Mesodermal cell (in vitro differentiated cells): Measurements from ENCODE around the gene HOXC9.
"Not testable (repeated sequence)": the region's sequence is repeated elsewhere in the genome, so short reads cannot be mapped to it uniquely, and the experiment has no call there.

Experiments
- H3K27ac ChIP-seq: 2 replicates; pipeline ENCODE4 v1.7.0; 2013; ENCODE audit warnings: mild to moderate bottlenecking, low read depth, low read length, moderate library complexity; ENCODE audit not compliant: severe bottlenecking
- H3K36me3 ChIP-seq: 2 replicates; pipeline ENCODE4 v1.7.1; 2013; ENCODE audit warnings: mild to moderate bottlenecking, low read length, moderate library complexity; ENCODE audit not compliant: control insufficient read depth, insufficient read depth
- H3K4me1 ChIP-seq: one replicate; pipeline ENCODE4 v1.7.1; 2013; ENCODE audit warnings: mild to moderate bottlenecking, low read length; ENCODE audit not compliant: insufficient read depth, control insufficient read depth, poor library complexity, severe bottlenecking
- H3K4me3 ChIP-seq: 2 replicates; pipeline ENCODE4 v1.7.0; 2013; ENCODE audit warnings: low read length, control low read depth, mild to moderate bottlenecking; ENCODE audit not compliant: insufficient read depth, poor library complexity, severe bottlenecking; ENCODE audit errors: extremely low read depth
- H3K9me3 ChIP-seq: 2 replicates; pipeline ENCODE4 v1.7.1; 2013; ENCODE audit warnings: mild to moderate bottlenecking, low read length, moderate library complexity; ENCODE audit not compliant: control insufficient read depth
- WGBS, 2 experiments: methylation state at CpG; one replicate each; pipeline ENCODE4 v1.1.5; 2013; ENCODE audit warnings: missing lambda C conversion rate in 2 of 2; ENCODE audit not compliant: insufficient coverage in 2 of 2; 5-methylcytosine and 5-hydroxymethylcytosine counted together

HOXC9 gene

DNA sequence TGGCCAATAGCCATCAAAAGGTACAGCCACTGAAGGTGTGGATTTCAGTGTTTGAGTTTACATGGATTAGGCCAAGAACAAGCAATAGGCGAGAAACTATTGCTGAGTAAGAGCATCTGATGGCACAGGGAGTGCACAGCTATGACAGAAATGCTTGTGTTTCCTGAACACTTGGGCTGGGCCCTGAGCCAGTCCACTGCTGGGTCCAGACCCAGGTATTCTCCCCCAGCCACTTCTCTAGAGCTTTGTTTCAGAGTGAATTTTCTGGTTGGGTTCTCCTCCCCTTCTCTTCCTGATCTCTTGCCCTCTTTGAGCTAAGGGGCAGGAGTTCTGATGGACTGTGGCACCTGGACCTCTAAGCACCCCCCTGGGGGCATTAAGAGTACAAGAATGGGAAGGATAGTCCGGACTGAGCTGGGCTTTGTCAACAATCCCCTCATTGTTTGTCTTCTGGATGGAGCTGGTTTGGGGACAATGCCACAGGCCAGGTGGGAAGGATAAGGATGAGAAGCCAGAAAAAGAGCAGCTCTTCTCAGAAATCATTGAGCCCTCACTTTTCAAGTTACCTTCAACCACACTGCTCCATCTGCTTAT is 41.2 kb downstream of the HOXC9 start:
- H3K9me3 ChIP-seq, result no peaks in the 10 kb centered on the region
- H3K36me3 ChIP-seq, result no peaks in the 10 kb centered on the region
- no peak overlapping the region for H3K27ac ChIP-seq
- H3K4me3 ChIP-seq, result no peak overlapping the region
- WGBS, 2 experiments, result 17 to 35% methylated on average over 2 of the region's 2 CpGs
- H3K4me1 ChIP-seq, result no peaks in the 10 kb centered on the region

DNA sequence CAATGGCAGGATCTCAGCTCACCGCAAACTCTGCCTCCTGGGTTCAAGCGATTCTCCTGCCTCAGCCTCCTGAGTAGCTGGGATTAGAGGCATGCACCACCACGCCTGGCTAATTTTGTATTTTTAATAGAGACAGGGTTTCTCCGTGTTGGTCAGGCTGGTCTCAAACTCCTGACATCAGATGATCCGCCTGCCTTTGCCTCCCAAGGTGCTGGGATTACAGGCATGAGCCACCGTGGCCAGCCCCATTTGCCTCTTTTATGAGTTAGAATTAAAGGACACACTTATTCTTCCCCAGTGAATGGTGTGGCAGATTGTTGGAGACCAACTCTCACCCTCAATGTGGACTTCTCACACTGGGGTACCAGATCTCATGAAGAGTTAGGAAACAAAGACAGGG is 42.1 kb downstream of the HOXC9 start:
- not testable (repeated sequence) for H3K27ac ChIP-seq, H3K9me3 ChIP-seq, H3K36me3 ChIP-seq, H3K4me1 ChIP-seq, H3K4me3 ChIP-seq
- 39 to 55% methylated on average over 3 to 4 of the region's 6 CpGs for WGBS, 2 experiments

DNA sequence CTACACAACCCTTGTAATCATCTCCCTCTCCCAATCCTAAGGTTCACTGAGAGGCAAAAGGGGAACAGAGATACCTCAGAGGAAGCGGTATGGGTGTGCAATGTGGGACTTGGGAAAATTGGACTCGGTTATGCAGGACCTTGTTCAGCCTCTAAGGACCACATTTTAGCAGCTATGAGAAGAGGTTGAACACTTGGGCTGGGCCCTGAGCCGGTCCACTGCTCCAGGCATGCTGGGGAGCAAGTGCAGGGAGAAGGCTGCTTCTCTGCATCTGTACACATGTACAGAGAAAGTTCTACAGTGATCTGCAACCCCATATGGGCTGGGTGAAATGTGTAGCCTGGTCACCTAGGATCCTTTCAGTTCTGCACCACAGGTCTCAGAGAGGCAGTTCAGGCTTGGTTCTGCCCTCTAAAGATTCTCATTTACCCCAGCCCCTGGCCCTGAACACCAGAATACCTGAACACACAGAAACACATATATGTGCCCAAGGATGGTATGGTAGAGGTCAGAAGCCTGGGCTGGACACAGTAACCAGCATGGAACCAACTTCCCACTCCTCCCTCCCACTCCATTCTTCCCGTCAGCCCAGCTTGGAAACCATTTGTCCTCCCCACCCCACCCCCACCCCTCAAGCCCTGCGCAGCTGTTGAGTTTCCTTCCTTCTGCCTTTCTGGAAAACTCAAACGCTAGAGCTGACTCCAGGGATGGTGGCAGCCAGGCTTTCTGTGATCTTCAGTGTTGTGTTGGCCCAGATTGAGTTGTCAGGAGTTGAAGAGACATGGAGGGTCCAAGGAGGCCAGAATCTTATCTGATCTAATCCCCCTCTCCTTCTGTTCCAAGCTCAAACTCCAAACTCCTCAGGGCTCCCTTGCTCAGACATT is 43.3 kb downstream of the HOXC9 start:
- no peaks in the 10 kb centered on the region for H3K9me3 ChIP-seq
- H3K4me3 ChIP-seq, result no peak overlapping the region
- H3K36me3 ChIP-seq, result no peaks in the 10 kb centered on the region
- no peaks in the 10 kb centered on the region for H3K4me1 ChIP-seq
- no peak overlapping the region for H3K27ac ChIP-seq
- 33 to 42% methylated on average over 3 to 4 of the region's 6 CpGs for WGBS, 2 experiments

DNA sequence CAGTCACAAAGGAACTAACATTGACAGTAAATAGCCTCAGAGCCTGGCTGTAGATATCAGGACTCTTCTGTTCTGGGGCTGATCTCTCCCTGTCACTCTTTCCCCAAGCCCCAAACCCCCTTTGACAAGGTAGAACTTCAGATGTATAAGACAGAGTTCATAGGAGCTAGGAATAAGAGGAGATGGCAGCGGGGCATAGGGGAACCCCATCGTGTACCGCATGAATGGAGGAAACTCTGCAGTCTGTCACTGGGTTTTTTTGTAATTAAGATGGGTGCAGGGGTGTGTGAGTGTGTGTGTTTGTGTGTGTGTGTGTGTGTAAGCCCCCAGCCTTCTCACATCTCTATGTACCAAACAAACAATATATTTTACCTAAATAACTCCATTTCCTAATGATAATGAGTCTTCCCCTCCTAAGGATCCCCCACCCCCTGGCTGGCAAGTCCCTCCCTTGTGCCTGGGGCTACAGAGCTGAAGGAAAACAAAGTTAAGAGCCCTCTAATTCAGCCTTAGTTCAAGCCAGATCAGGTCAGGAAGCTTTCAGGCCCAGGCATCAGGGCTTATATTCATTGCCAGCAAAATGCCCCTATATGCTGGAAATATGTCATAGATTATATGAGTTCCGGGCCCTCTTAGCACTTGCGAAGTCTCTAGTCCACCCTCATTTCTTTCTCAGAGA is 44.6 kb downstream of the HOXC9 start:
- Histone ChIP-seq H3K9me3 (no peaks in the 10 kb centered on the region), H3K4me3 (no peak overlapping the region), H3K4me1 (no peaks in the 10 kb centered on the region), H3K36me3 (no peaks in the 10 kb centered on the region), H3K27ac (no peak overlapping the region)
- 30 to 38% methylated on average over 5 of the region's 5 CpGs for WGBS, 2 experiments

DNA sequence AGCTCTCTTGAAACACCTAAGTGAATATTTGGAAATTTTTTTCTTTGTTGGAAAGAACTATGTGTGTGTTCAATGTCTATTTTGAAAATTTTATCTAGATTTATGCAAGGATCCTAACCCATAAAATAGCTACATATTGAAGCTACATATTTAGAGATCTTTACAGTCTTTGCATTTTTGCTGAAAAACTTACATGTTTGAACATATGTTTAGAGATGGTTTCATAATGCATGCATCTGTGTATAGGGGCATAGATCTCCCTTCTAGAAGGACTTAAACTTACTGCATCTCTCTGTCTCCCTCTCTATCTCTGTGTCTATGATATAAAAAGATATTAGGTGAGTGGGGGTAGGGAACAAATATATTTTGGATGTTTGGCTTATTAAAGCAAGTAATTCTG is 45.4 kb downstream of the HOXC9 start:
- Histone ChIP-seq H3K27ac (no peak overlapping the region), H3K9me3 (no peaks in the 10 kb centered on the region), H3K36me3 (no peaks in the 10 kb centered on the region), H3K4me1 (no peaks in the 10 kb centered on the region), H3K4me3 (no peak overlapping the region)

DNA sequence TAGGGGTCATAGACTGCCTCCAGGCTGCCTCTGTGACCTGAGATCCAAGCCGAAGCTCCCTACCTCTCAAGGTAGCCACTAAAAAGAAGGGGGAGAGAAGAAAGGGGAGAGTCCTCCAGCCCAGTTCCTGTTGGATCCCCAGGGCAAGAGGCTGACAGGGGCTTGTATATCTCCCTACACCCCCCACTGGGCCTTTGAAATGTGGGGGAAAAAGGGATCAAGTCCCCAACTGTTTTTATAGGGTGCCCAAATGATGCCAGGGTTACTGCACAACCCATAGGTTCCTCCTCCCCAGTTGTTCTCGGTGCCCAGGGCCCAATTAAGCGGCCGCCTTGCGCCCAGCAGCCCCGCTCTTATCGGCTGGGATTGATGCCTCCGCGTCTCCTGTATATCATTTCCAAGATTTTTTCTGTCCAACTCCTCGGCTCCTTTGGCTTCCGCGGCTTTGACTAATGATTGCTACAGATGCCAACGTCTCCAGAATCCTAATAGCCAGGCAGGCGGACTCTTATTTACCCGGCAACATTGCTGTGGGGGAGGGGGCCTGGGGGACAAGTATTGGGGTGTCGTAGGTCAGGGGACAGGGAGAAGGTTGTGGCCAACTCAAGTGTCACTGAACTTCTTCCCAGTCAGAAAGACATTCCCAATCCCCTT is 46.0 kb downstream of the HOXC9 start:
- H3K27ac ChIP-seq, result no peak overlapping the region
- no peak overlapping the region for H3K4me3 ChIP-seq
- H3K4me1 ChIP-seq, result no peaks in the 10 kb centered on the region
- no peaks in the 10 kb centered on the region for H3K36me3 ChIP-seq
- 25 to 38% methylated on average over 11 of the region's 16 CpGs for WGBS, 2 experiments
- H3K9me3 ChIP-seq, result no peaks in the 10 kb centered on the region

DNA sequence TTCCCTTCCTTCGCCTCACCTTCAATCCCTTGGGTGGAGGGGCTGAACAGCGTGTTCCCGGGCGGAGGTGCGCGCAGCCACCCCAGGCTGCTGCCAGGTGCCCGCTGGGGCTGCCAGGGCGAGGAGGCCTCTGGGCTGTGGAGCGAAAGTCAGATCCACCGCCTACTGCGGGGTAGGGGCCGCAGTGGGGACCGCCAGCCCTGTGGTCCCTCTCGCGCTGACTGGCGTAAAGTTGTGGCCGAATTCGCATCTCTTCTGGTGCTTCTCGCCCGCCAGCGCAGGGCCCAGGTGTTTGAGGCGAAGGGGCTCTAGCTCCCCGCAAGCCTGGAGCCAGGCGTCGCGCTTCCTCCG is 46.8 kb downstream of the HOXC9 start:
- Histone ChIP-seq H3K4me1 (no peaks in the 10 kb centered on the region), H3K4me3 (no peak overlapping the region), H3K27ac (no peak overlapping the region), H3K36me3 (no peaks in the 10 kb centered on the region), H3K9me3 (no peaks in the 10 kb centered on the region)
- WGBS, 2 experiments, result 3 to 9% methylated on average over 25 to 26 of the region's 27 CpGs

DNA sequence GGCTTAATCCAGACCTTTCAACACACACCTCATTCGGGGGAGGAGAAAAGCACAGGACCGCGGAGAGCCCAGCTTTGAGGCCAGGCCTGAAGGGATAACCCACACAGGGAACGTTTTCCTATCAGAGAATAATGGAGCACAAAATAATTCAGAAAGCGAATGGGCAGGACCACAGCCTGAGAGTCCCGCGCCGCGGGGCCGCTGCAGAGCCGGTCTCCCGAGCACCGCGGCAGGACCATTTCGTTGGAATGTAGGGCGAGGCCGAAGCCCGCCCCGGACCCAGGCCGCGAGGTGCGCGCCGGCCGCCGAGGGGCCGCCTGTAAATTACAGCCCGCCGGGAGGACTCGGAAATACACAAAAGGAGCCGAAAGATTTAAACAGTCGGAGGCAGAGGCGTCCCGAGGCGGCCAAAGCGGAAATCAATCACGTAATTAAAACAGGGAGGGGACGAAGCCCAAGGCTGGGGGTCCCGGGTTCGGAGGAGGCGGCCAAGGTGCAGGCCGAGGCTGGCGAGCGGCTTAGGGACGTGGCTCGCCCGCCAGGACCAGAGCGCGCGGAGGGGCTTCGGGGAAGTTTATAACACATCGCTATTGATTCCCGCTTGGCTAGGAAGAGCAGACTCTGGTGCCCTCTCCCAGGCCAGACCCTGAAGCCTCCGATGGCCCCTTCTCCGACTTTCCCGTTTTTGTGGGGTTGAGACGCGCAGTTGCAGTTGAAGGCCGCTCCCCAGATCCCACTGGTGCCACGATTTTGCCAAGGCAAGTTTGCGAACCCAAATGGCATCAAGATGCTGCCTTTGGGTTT is 47.4 kb downstream of the HOXC9 start:
- H3K9me3 ChIP-seq, result no peaks in the 10 kb centered on the region
- H3K4me1 ChIP-seq, result no peaks in the 10 kb centered on the region
- WGBS, 2 experiments, result 2 to 3% methylated on average over 52 to 57 of the region's 61 CpGs
- H3K4me3 ChIP-seq, result no peak overlapping the region
- H3K36me3 ChIP-seq, result no peaks in the 10 kb centered on the region
- no peak overlapping the region for H3K27ac ChIP-seq

DNA sequence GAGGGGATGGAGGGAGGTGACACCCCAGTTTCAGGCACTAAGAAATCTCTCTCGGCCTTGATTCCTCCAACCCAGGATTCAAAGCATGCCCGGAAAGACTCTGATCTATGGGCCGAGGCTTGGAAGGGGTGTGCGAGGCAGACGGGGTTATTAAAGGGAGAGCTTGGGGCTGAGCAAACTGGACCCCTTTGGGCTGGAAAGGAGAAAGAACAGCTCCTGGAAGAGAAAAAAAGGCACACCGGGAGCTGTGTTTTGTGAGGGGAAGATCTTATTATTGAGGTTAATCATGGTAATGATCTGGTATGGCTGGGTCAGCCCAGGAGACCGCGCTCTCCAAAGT is 48.0 kb downstream of the HOXC9 start:
- Histone ChIP-seq H3K27ac (no peak overlapping the region), H3K4me1 (no peaks in the 10 kb centered on the region), H3K36me3 (no peaks in the 10 kb centered on the region), H3K4me3 (no peak overlapping the region), H3K9me3 (no peaks in the 10 kb centered on the region)
- WGBS, 2 experiments, result 0 to 9% methylated on average over 4 to 5 of the region's 8 CpGs

DNA sequence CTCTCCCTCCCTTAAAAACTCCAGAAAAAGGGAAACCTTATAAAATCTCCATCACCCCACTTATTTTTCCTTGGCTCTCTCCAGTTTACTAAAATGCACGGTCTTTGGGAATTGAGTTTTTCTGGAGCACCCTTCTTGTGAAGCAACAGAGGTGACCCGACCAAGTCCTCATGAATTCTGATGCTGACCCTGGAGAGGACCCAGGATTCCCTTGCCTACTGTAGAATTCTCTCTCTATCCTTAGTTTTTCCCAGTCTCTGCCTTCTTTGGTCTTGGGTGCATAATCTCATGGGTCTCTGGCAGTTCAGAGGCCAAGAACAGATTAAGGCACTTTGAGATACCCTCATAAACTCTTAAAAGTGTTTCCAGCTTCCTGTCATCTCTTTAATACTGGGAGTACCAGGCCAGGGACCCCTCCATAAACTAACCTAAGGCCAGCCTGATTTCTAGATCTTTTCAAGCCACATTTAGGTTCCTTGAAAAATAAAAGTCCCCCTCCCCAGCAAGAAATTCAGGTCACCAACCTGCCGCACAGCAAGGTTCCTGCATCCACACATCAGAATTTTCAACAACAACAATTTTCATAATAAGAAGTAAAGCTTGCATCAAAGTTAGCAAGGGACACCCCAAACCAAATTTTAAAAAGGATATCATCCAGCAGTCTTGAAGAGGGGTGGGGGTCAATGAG is 48.6 kb downstream of the HOXC9 start:
- no peaks in the 10 kb centered on the region for H3K36me3 ChIP-seq
- H3K27ac ChIP-seq, result no peak overlapping the region
- H3K9me3 ChIP-seq, result no peaks in the 10 kb centered on the region
- 7 to 23% methylated on average over 2 to 3 of the region's 3 CpGs for WGBS, 2 experiments
- no peaks in the 10 kb centered on the region for H3K4me1 ChIP-seq
- no peak overlapping the region for H3K4me3 ChIP-seq
